Activated naive CD4-positive, alpha-beta T cell treated with anti-CD3 and anti-CD28 coated beads, Interleukin-2, amount 50 U/mL, for 24 hours (primary cell): ENCODE measurements around the gene TFB1M.
"Not testable (repeated sequence)": the region's sequence is repeated elsewhere in the genome, so short reads cannot be mapped to it uniquely, and the experiment has no call there.

Experiments
- H3K27ac Mint-ChIP-seq: one replicate; pipeline ENCODE4 v1.8.0; 2021; ENCODE audit warnings: mild to moderate bottlenecking, mixed read lengths
- H3K27me3 Mint-ChIP-seq: one replicate; pipeline ENCODE4 v1.8.0; 2021; ENCODE audit warnings: mixed read lengths
- H3K36me3 Mint-ChIP-seq: one replicate; pipeline ENCODE4 v1.8.0; 2021; ENCODE audit warnings: mixed read lengths
- H3K4me1 Mint-ChIP-seq: one replicate; pipeline ENCODE4 v1.8.0; 2021; ENCODE audit warnings: mixed read lengths
- H3K4me3 Mint-ChIP-seq: one replicate; pipeline ENCODE4 v1.8.0; 2021; ENCODE audit warnings: mild to moderate bottlenecking, mixed read lengths
- H3K9me3 Mint-ChIP-seq: one replicate; pipeline ENCODE4 v1.8.0; 2021; ENCODE audit warnings: mixed read lengths

The TFB1M gene

DNA sequence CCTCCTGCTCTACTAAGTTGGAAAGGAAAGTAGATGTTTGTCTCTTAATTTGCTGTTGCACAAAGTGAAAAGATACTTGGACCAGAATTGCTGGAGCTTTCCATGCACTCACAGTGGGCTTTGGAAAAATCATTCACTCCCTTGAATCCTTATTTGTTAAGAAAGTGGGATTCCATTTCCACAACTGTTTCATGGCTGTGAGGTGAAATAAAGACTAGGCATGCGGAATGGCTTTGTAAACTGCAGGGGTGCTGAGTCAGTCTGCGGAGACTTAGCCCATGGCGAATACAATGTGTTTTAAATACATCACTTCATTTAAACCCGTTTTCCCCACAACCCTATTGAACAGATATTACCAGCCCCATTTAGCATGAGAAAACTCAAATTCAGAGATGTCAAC, 87.2 kb downstream of the TFB1M start:
- H3K36me3 Mint-ChIP-seq, result peaks cover under 1% of the 10 kb centered on the region
- peaks cover 3% of the 10 kb centered on the region for H3K9me3 Mint-ChIP-seq
- H3K27ac Mint-ChIP-seq, result peak overlapping the region; percentile 43
- H3K4me1 Mint-ChIP-seq, result peaks cover 26% of the 10 kb centered on the region
- H3K4me3 Mint-ChIP-seq, result no peak overlapping the region
- no peaks in the 10 kb centered on the region for H3K27me3 Mint-ChIP-seq

- Mint-ChIP-seq H3K9me3 (no peaks in the 10 kb centered on the region), H3K36me3 (no peaks in the 10 kb centered on the region), H3K4me3 (peak overlapping the region; percentile 38), H3K27me3 (no peaks in the 10 kb centered on the region), H3K27ac (peak overlapping the region; percentile 93), H3K4me1 (peaks cover 26% of the 10 kb centered on the region)
Observed at GRCh38 chr6:155224618-155225017, 89.7 kb downstream of the TFB1M start.

DNA sequence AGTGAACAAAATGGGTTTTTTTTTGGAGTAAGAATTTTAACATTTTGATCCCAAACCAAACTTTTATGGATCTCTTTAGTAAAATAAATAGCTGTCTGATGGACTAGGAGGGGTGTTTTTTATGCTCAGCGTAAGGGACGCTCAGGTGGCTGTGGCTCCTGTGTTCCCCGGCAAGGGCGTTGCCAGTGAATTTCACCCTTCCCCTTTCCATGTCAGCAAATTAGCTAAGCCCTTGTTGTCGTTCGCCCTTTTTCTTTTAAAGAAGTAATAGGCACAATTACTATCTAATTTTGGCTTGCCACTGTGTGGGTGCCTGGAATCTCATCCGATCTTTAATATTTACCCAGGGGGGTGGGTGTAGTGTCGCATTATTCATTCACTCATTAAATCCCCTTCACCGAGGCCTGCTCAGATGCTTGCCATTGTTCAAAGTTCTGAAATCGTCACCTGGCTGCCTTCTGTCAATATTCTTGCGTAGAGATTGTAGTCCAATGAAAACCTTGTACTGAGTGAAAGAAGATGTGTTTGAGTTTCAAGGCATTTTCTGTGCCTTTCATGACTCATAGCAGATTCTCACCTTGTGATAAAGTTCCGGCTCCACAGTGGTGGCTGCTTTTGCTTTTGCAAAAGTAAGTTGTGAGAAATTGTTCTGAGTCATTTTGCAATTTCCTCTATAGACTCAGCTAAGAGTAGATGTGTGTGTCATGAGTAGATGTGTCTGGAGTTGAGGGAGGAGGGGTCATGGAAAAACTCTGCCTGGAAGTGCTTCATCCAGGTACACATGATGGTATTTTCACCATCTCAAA, 90.4 kb downstream of the TFB1M start:
- Mint-ChIP-seq H3K27me3 (peaks cover 3% of the 10 kb centered on the region), H3K36me3 (peaks cover 2% of the 10 kb centered on the region), H3K9me3 (no peaks in the 10 kb centered on the region), H3K4me3 (peak overlapping the region; percentile 40), H3K27ac (peak overlapping the region; percentile 93), H3K4me1 (peaks cover 26% of the 10 kb centered on the region)

- peaks cover 3% of the 10 kb centered on the region for H3K27me3 Mint-ChIP-seq
- H3K36me3 Mint-ChIP-seq, result peaks cover 2% of the 10 kb centered on the region
- H3K4me3 Mint-ChIP-seq, result no peak overlapping the region
- no peaks in the 10 kb centered on the region for H3K9me3 Mint-ChIP-seq
- no peak overlapping the region for H3K27ac Mint-ChIP-seq
- peaks cover 26% of the 10 kb centered on the region for H3K4me1 Mint-ChIP-seq
Observed at GRCh38 chr6:155222506-155222905, 91.8 kb downstream of the TFB1M start.

DNA sequence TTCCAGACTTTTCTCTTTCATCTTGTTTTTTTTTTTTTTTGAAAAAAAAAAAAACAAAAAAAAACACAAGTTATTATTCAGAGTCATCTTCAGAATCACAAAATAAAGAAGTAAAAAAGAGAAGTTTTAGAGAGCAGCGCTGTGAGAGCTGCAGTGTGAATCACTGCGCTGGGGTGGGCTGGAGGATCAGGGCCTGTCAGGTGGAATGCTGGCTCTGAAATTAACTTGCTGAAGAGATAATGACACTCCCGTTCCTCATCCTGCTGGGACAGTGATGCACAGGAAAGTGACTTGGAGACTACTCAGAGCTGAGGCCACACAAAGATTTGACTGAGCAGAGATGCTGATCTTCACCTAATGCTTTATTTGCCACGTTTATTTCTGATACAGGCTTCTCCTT, 93.2 kb downstream of the TFB1M start:
- H3K4me1 Mint-ChIP-seq, result peaks cover 26% of the 10 kb centered on the region
- no peaks in the 10 kb centered on the region for H3K9me3 Mint-ChIP-seq
- H3K27me3 Mint-ChIP-seq, result peaks cover 3% of the 10 kb centered on the region
- H3K4me3 Mint-ChIP-seq, result no peak overlapping the region
- H3K36me3 Mint-ChIP-seq, result peaks cover 2% of the 10 kb centered on the region
- H3K27ac Mint-ChIP-seq, result no peak overlapping the region

DNA sequence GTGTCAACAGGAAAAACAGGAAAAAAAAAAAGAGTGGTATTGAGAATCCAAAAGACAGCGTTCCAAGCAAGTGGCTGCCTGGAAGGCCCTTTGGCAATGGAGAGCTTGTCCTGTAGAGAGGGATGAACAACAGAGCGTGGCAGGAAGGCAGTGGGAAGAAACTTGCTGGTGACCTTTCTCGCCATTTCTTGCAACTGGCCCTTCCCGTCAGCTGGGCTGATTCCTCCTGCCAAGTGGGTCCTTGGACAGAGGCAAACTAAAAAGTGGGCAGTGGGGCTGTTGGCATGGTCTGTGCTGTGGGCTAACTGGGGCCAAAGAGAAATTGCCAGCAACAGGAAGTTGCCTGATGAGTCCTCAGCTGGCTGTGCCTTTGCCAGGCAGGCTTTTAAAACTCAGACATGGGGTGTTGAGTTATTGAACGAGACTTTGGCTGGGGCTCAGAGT, 94.4 kb downstream of the TFB1M start:
- H3K27ac Mint-ChIP-seq, result no peak overlapping the region
- peaks cover 3% of the 10 kb centered on the region for H3K27me3 Mint-ChIP-seq
- no peaks in the 10 kb centered on the region for H3K9me3 Mint-ChIP-seq
- H3K4me3 Mint-ChIP-seq, result no peak overlapping the region
- peaks cover 2% of the 10 kb centered on the region for H3K36me3 Mint-ChIP-seq
- H3K4me1 Mint-ChIP-seq, result peaks cover 22% of the 10 kb centered on the region

DNA sequence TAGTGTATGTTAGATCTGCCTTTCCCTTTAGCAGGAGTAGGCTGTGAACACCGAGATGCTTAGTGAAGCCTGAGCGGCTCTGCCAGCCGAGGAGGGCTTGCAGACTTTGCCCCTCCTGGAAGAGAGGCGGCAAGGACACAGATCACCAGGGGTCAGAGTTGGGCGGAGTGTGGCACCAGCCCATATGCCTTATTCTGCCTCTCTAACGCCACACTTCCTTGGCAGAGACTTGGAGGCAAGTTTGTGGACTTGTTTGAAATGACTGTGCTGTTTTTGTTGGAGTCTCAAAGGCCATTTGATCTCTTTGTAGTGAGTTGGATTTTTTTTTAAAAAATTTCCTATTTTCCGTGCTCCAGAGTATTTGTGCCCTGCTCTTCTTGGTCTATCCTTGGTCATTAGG, 95.0 kb downstream of the TFB1M start:
- Mint-ChIP-seq H3K4me3 (no peak overlapping the region), H3K27me3 (peaks cover 3% of the 10 kb centered on the region), H3K36me3 (peaks cover 2% of the 10 kb centered on the region), H3K9me3 (no peaks in the 10 kb centered on the region), H3K27ac (no peak overlapping the region), H3K4me1 (peaks cover 17% of the 10 kb centered on the region)

DNA sequence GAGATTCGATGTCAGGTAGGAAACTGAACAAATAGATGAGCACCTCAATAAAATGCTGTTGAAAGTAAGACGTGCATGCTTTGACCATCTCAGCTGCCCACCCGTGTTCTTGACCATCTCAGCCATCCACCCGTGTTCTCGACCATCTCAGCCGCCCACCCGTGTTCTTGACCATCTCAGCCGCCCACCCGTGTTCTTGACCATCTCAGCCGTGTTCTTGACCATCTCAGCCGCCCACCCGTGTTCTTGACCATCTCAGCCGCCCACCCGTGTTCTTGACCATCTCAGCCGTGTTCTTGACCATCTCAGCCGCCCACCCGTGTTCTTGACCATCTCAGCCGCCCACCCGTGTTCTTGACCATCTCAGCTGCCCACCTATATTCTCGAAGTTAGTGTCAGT, 95.6 kb downstream of the TFB1M start:
- not testable (repeated sequence) for H3K27me3 Mint-ChIP-seq, H3K4me3 Mint-ChIP-seq, H3K36me3 Mint-ChIP-seq, H3K9me3 Mint-ChIP-seq, H3K27ac Mint-ChIP-seq
- peaks cover 11% of the 10 kb centered on the region for H3K4me1 Mint-ChIP-seq

- Mint-ChIP-seq H3K4me1 (no peaks in the 10 kb centered on the region), H3K27me3 (peaks cover 3% of the 10 kb centered on the region), H3K36me3 (peaks cover 3% of the 10 kb centered on the region), H3K4me3 (no peak overlapping the region), H3K9me3 (no peaks in the 10 kb centered on the region), H3K27ac (no peak overlapping the region)
Observed at GRCh38 chr6:155216312-155217046, 97.8 kb downstream of the TFB1M start.

GRCh38 chr6:155215906-155216305, 98.4 kb downstream of the TFB1M start:
- Mint-ChIP-seq H3K4me3 (no peak overlapping the region), H3K9me3 (no peaks in the 10 kb centered on the region), H3K27me3 (peaks cover 3% of the 10 kb centered on the region), H3K27ac (no peak overlapping the region), H3K36me3 (peaks cover 3% of the 10 kb centered on the region), H3K4me1 (no peaks in the 10 kb centered on the region)

DNA sequence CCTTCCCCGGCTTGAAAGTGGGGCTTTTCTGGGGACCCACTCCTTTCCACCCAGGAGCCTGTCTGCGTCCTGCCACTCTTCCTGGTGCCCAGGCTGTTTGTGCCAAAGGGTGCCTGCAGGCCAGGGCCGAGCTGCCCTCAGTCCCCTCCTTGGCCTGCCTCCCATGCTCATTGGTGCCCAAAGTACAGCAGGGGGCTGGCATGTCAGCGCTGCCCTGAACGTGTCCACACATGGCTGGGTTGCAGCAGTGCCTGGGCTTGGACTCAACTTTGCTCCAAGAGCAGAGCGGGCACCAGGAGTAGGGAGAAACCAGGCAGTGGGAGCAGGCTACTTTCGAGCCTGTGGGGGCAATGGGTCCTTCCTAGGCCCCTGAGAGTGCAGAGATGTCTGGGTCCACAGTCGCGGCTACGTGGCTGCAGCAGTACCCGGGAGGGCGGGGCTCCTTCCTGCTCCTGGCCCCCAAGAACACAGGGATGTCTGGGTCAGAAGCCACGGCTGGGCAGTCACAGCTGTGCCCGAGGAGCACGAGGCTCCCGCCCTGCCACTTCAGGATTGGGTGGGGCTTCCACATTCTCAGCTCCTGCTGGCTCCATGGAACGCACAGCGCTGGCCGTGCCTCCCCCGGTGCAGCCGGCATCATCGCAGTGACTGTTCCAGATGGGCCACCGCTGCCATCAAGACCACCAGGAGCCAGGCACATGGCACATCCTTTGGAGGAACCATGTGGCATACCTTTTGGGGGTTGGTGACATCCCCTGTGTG, 100.5 kb downstream of the TFB1M start:
- Mint-ChIP-seq H3K4me3 (no peak overlapping the region), H3K27ac (no peak overlapping the region), H3K9me3 (no peaks in the 10 kb centered on the region), H3K27me3 (no peaks in the 10 kb centered on the region), H3K36me3 (peaks cover 1% of the 10 kb centered on the region), H3K4me1 (no peaks in the 10 kb centered on the region)

DNA sequence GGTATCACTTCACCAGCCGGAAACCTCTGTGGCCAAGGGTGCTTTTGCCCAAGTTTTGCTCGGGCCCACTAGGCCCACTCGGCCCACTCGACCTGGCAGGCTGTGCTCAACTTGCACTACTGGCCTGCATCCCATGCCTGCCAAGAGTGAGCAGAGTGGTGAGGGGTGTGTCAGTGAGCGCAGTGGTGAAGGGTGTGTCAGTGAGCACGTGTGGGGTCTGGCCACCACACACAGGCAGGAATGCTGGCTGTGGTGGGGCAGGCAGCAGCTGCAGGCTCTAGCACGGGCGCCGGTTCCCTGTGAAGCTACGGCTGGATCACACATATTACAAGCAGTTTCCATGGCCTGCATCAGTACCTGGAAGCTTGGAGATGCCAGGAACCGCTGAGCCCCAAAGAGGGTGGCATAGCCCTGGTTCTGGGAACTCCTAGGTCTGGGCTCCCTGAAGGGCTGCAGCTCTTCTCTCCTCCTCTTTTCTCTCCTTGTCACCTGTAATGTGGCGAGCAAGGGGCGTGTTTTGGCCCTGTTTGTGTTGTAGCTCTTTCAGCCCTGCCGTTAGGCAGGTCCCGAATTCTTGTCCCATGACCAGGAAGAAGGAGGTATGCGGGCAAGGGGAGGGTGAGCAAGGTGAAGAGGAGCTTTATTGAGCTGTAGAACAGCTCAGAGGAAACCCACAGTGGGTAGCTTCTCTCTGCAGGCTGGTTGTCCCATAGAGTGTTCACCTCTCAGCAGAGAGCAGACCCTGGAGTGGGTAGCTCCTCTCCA, 101.5 kb downstream of the TFB1M start:
- H3K9me3 Mint-ChIP-seq, result no peaks in the 10 kb centered on the region
- no peak overlapping the region for H3K27ac Mint-ChIP-seq
- no peaks in the 10 kb centered on the region for H3K27me3 Mint-ChIP-seq
- H3K4me1 Mint-ChIP-seq, result no peaks in the 10 kb centered on the region
- no peak overlapping the region for H3K4me3 Mint-ChIP-seq
- peaks cover 1% of the 10 kb centered on the region for H3K36me3 Mint-ChIP-seq

DNA sequence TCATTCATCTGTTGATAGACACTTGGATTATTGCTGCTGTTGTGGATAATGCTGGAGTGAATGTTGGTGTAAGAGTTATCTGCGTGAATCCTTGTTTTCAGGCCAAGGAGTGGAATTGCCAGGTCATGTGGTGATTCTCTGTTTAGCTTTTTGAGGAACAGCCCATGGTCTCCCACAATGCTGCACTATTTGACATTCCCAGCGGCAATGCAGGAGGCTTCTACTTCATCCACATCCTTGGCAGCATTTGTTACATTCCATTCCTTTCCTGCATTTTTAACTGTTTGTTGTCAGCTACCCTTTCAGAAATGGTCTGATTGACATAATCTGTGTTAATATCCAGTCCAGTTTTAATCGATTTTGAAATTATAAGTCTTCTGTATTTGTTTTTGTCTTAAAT, 102.2 kb downstream of the TFB1M start:
- Mint-ChIP-seq H3K4me3 (no peak overlapping the region), H3K27me3 (no peaks in the 10 kb centered on the region), H3K27ac (no peak overlapping the region), H3K4me1 (no peaks in the 10 kb centered on the region), H3K9me3 (no peaks in the 10 kb centered on the region), H3K36me3 (peaks cover 1% of the 10 kb centered on the region)

- Mint-ChIP-seq H3K4me3 (no peak overlapping the region), H3K27me3 (no peaks in the 10 kb centered on the region), H3K27ac (no peak overlapping the region), H3K9me3 (no peaks in the 10 kb centered on the region), H3K36me3 (peaks cover 1% of the 10 kb centered on the region), H3K4me1 (no peaks in the 10 kb centered on the region)
Observed at GRCh38 chr6:155207223-155207622, 107.1 kb downstream of the TFB1M start.
